Measurements from ENCODE around the gene FABP1. TPM values are rescaled to one million over a fixed set of nuclear protein-coding genes. Genes with fewer than 3 reads are reported as not detected.

FABP1 gene
- total RNA-seq, 4 donors from 2014 or later: 598 to 2,513 (median 1,116) TPM

DNA sequence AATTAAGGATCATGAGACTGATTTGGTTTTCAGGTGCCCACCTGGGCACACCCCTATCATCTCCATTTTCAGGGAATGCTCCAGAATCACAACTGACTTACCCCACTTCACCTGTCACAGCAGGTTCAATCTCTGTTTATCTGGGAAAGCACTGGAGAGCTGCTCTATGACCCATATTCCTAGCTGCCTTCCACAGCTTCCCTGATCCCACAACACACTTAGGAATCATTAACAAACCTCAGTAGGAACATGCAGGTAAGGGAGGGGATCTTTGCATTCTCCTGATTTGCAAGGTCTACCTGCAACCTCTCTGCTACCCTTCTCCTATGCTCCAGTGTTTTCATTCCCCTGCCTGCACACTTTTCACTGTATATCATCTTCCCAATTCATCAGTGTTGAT, 18.7 kb upstream of the FABP1 start:
- H3K9me3 ChIP-seq: peaks cover 0 to 5% (median 0%) of the 10 kb centered on the region in 4 donors
- no peaks in the 10 kb centered on the region for H3K27me3 ChIP-seq
- H3K27ac ChIP-seq: peak overlapping the region in 3 of 4 donors; percentile 53 to 89 (median 75)
- no peaks in the 10 kb centered on the region for H3K36me3 ChIP-seq
- no peak for DNase-seq
- TF ChIP-seq CTCF (IDR thresholded peaks at IDR 0.05) (no peak), POLR2A (IDR thresholded peaks at IDR 0.05) (no peak)
- H3K4me3 ChIP-seq: no peak overlapping the region
- H3K4me1 ChIP-seq: peaks cover 0 to 11% (median 0%) of the 10 kb centered on the region in 4 donors

- TF ChIP-seq CTCF (IDR thresholded peaks at IDR 0.05) (peak in 2 of 6 experiments; percentile 26 to 27), POLR2A (IDR thresholded peaks at IDR 0.05) (peak in 1 of 2 donors; percentile 73)
- no peaks in the 10 kb centered on the region for H3K36me3 ChIP-seq
- H3K9me3 ChIP-seq: peaks cover 0 to 5% (median 0%) of the 10 kb centered on the region in 4 donors
- no peaks in the 10 kb centered on the region for H3K27me3 ChIP-seq
- H3K4me3 ChIP-seq: no peak overlapping the region
- DNase-seq: peak in 2 of 3 donors; percentile 75 to 90
- peaks cover 0 to 11% (median 0%) of the 10 kb centered on the region in 4 donors for H3K4me1 ChIP-seq
- H3K27ac ChIP-seq: peak overlapping the region in 3 of 4 donors; percentile 53 to 89 (median 75)
Measured at GRCh38 chr2:88144914-88145497, 17.1 kb upstream of the FABP1 start.

- H3K9me3 ChIP-seq: peaks cover 0 to 5% (median 0%) of the 10 kb centered on the region in 4 donors
- H3K36me3 ChIP-seq: no peaks in the 10 kb centered on the region
- H3K4me3 ChIP-seq: peak overlapping the region in 1 of 4 donors; percentile 1
- DNase-seq: no peak
- H3K27me3 ChIP-seq: no peaks in the 10 kb centered on the region
- peak overlapping the region in 2 of 4 donors; percentile 68 to 71 for H3K27ac ChIP-seq
- peaks cover 0 to 11% (median 0%) of the 10 kb centered on the region in 4 donors for H3K4me1 ChIP-seq
- TF ChIP-seq CTCF (IDR thresholded peaks at IDR 0.05): no peak
- TF ChIP-seq POLR2A (IDR thresholded peaks at IDR 0.05): no peak
Measured at GRCh38 chr2:88144271-88144670, 16.4 kb upstream of the FABP1 start.

- no peaks in the 10 kb centered on the region for H3K36me3 ChIP-seq
- DNase-seq: no peak
- TF ChIP-seq CTCF (IDR thresholded peaks at IDR 0.05): no peak
- no peak for TF ChIP-seq POLR2A (IDR thresholded peaks at IDR 0.05)
- no peak overlapping the region for H3K27ac ChIP-seq
- H3K27me3 ChIP-seq: no peaks in the 10 kb centered on the region
- no peak overlapping the region for H3K4me3 ChIP-seq
- H3K9me3 ChIP-seq: no peaks in the 10 kb centered on the region
- peaks cover 0 to 11% (median 0%) of the 10 kb centered on the region in 4 donors for H3K4me1 ChIP-seq
Measured at GRCh38 chr2:88141952-88142351, 14.1 kb upstream of the FABP1 start.

- DNase-seq: no peak
- no peaks in the 10 kb centered on the region for H3K27me3 ChIP-seq
- no peaks in the 10 kb centered on the region for H3K9me3 ChIP-seq
- no peaks in the 10 kb centered on the region for H3K36me3 ChIP-seq
- H3K27ac ChIP-seq: peak overlapping the region in 1 of 4 donors; percentile 57
- H3K4me1 ChIP-seq: peaks cover 0 to 5% (median 0%) of the 10 kb centered on the region in 4 donors
- no peak for TF ChIP-seq POLR2A (IDR thresholded peaks at IDR 0.05)
- no peak for TF ChIP-seq CTCF (IDR thresholded peaks at IDR 0.05)
- no peak overlapping the region for H3K4me3 ChIP-seq
Measured at GRCh38 chr2:88139804-88140203, 11.9 kb upstream of the FABP1 start.

All from Peyer's patch (tissue), 4 donors.